Activated T-helper 2 cell treated with anti-CD3 and anti-CD28 coated beads, Interferon-gamma antibody, Interleukin-2, Interleukin-4, amounts not matched to agents 10 μg/mL and 5 μg/mL and 100 μg/mL, durations not matched to agents 14 hours and 24 hours and 36 hours (primary cell): Measurements from ENCODE around the gene TSR3. TPM values are rescaled to one million over a fixed set of nuclear protein-coding genes. Genes with fewer than 3 reads are reported as not detected.

Source experiments
- DNase-seq: peaks from one replicate; pipeline ENCODE4 v3.0.0; 2021; ENCODE audit warnings: low spot score
- H3K27ac Mint-ChIP-seq: one replicate; pipeline ENCODE4 v1.8.0; 2021; ENCODE audit warnings: mixed read lengths
- H3K27me3 Mint-ChIP-seq: one replicate; pipeline ENCODE4 v1.8.0; 2021; ENCODE audit warnings: low read depth, mixed read lengths
- H3K36me3 Mint-ChIP-seq: one replicate; pipeline ENCODE4 v1.8.0; 2021; ENCODE audit warnings: low read depth, mixed read lengths
- H3K4me1 Mint-ChIP-seq: one replicate; pipeline ENCODE4 v1.8.0; 2021; ENCODE audit warnings: low read depth, mixed read lengths
- H3K4me3 Mint-ChIP-seq: one replicate; pipeline ENCODE4 v1.8.0; 2021; ENCODE audit warnings: low read depth, mild to moderate bottlenecking, moderate library complexity, mixed read lengths
- H3K9me3 Mint-ChIP-seq: one replicate; pipeline ENCODE4 v1.8.0; 2021; ENCODE audit warnings: mixed read lengths
- intact Hi-C: fragments of 100-400 bp; cut with micrococcal nuclease; formaldehyde crosslinking; loops from one replicate; pipeline ENCODE4 v1.15.1; 2023
- total RNA-seq: library from RNA; stranded (reverse); gene quantifications from 2 replicates; pipeline ENCODE4 v1.2.3, GENCODE V29; 2022

Gene TSR3
- total RNA-seq, 1 donor from 2014 or later = 72.9 TPM

- Mint-ChIP-seq H3K36me3 (peaks cover 10% of the 10 kb centered on the region), H3K4me3 (no peak overlapping the region), H3K27me3 (no peaks in the 10 kb centered on the region), H3K27ac (no peak overlapping the region), H3K9me3 (no peaks in the 10 kb centered on the region), H3K4me1 (no peaks in the 10 kb centered on the region)
- intact Hi-C loops = no loop called here
- DNase-seq = no peak
These were observed 35.7 kb upstream of the TSR3 start for GRCh38 chr16:1387331-1387730.

GRCh38 chr16:1385232-1385631 is 33.6 kb upstream of the TSR3 start:
- Mint-ChIP-seq H3K27ac (no peak overlapping the region), H3K9me3 (no peaks in the 10 kb centered on the region), H3K27me3 (no peaks in the 10 kb centered on the region), H3K36me3 (peaks cover 10% of the 10 kb centered on the region), H3K4me1 (no peaks in the 10 kb centered on the region), H3K4me3 (no peak overlapping the region)
- no peak for DNase-seq
- intact Hi-C loops = no loop called here

GRCh38 chr16:1383556-1383955 is 31.9 kb upstream of the TSR3 start:
- Mint-ChIP-seq H3K27ac (no peak overlapping the region), H3K36me3 (peaks cover 11% of the 10 kb centered on the region), H3K27me3 (no peaks in the 10 kb centered on the region), H3K9me3 (no peaks in the 10 kb centered on the region), H3K4me1 (peaks cover 6% of the 10 kb centered on the region), H3K4me3 (no peak overlapping the region)
- intact Hi-C loops = no loop called here
- DNase-seq = no peak

GRCh38 chr16:1381612-1382406 is 30.1 kb upstream of the TSR3 start:
- Mint-ChIP-seq H3K27ac (no peak overlapping the region), H3K36me3 (peaks cover 11% of the 10 kb centered on the region), H3K27me3 (no peaks in the 10 kb centered on the region), H3K4me3 (no peak overlapping the region), H3K4me1 (peaks cover 12% of the 10 kb centered on the region), H3K9me3 (no peaks in the 10 kb centered on the region)
- no peak for DNase-seq
- intact Hi-C loops = no loop called here

- intact Hi-C loops = no loop called here
These were observed 28.5 kb upstream of the TSR3 start for GRCh38 chr16:1380195-1380594.

GRCh38 chr16:1379304-1380076 is 27.8 kb upstream of the TSR3 start:
- intact Hi-C loops = loop anchor here (2.0 kb wide), 1 partner anchor 71 kb away; the partner anchor contains the start of gene UBE2I
- DNase-seq = peak; percentile 58
- Mint-ChIP-seq H3K27ac (peak overlapping the region; percentile 60), H3K4me1 (peaks cover 12% of the 10 kb centered on the region), H3K9me3 (no peaks in the 10 kb centered on the region), H3K36me3 (peaks cover 8% of the 10 kb centered on the region), H3K27me3 (no peaks in the 10 kb centered on the region), H3K4me3 (peak overlapping the region; percentile 73)

More at GRCh38 chr16:1380195-1380594, 28.5 kb upstream of the TSR3 start:
- Mint-ChIP-seq H3K4me3 (peak overlapping the region; percentile 73), H3K27me3 (no peaks in the 10 kb centered on the region), H3K9me3 (no peaks in the 10 kb centered on the region), H3K27ac (peak overlapping the region; percentile 60), H3K36me3 (peaks cover 11% of the 10 kb centered on the region), H3K4me1 (peaks cover 12% of the 10 kb centered on the region)
- no peak for DNase-seq

- H3K27ac Mint-ChIP-seq = peak overlapping the region; percentile 88
- peaks cover 8% of the 10 kb centered on the region for H3K36me3 Mint-ChIP-seq
- peaks cover 12% of the 10 kb centered on the region for H3K4me1 Mint-ChIP-seq
- H3K9me3 Mint-ChIP-seq = no peaks in the 10 kb centered on the region
- peak overlapping the region; percentile 88 for H3K4me3 Mint-ChIP-seq
- peak; percentile 56 for DNase-seq
- intact Hi-C loops = loop anchor here (2.0 kb wide), 1 partner anchor 70 kb away; the partner anchor contains the start of gene UBE2I
- no peaks in the 10 kb centered on the region for H3K27me3 Mint-ChIP-seq
These were observed 27.2 kb upstream of the TSR3 start for GRCh38 chr16:1378804-1379303.

GRCh38 chr16:1378087-1378803 is 26.6 kb upstream of the TSR3 start:
- no peak for DNase-seq
- Mint-ChIP-seq H3K4me3 (peak overlapping the region; percentile 88), H3K9me3 (no peaks in the 10 kb centered on the region), H3K4me1 (peaks cover 12% of the 10 kb centered on the region), H3K27me3 (no peaks in the 10 kb centered on the region), H3K27ac (peak overlapping the region; percentile 88), H3K36me3 (peaks cover 8% of the 10 kb centered on the region)
- intact Hi-C loops = loop anchor here (2.0 kb wide), 1 partner anchor 69 kb away; the partner anchor contains the start of gene UBE2I

GRCh38 chr16:1377406-1378010 is 25.8 kb upstream of the TSR3 start:
- Mint-ChIP-seq H3K36me3 (peaks cover 8% of the 10 kb centered on the region), H3K27me3 (no peaks in the 10 kb centered on the region), H3K9me3 (no peaks in the 10 kb centered on the region), H3K4me1 (peaks cover 12% of the 10 kb centered on the region), H3K27ac (no peak overlapping the region), H3K4me3 (peak overlapping the region; percentile 88)
- intact Hi-C loops = loop anchor here (2.0 kb wide), 1 partner anchor 69 kb away; the partner anchor contains the start of gene UBE2I
- DNase-seq = no peak

GRCh38 chr16:1375741-1376410 is 24.2 kb upstream of the TSR3 start:
- Mint-ChIP-seq H3K27me3 (no peaks in the 10 kb centered on the region), H3K4me3 (no peak overlapping the region), H3K27ac (no peak overlapping the region), H3K4me1 (peaks cover 12% of the 10 kb centered on the region), H3K9me3 (no peaks in the 10 kb centered on the region), H3K36me3 (peaks cover 3% of the 10 kb centered on the region)
- intact Hi-C loops = no loop called here
- no peak for DNase-seq

- H3K36me3 Mint-ChIP-seq = peaks cover 3% of the 10 kb centered on the region
- no peak overlapping the region for H3K4me3 Mint-ChIP-seq
- intact Hi-C loops = no loop called here
- H3K27me3 Mint-ChIP-seq = no peaks in the 10 kb centered on the region
- DNase-seq = no peak
- no peak overlapping the region for H3K27ac Mint-ChIP-seq
- peaks cover 12% of the 10 kb centered on the region for H3K4me1 Mint-ChIP-seq
- no peaks in the 10 kb centered on the region for H3K9me3 Mint-ChIP-seq
These were observed 23.6 kb upstream of the TSR3 start for GRCh38 chr16:1375298-1375640.
